Measurements from ENCODE around the gene DDX1. TPM values are rescaled to one million over a fixed set of nuclear protein-coding genes. Genes with fewer than 3 reads are reported as not detected.

The DDX1 gene
- polyA plus RNA-seq, 3 donors: 14.1 to 35.4 (median 30.1) TPM

- H3K79me2 ChIP-seq (ENCODE audit: insufficient read depth, low read length): no peaks in the 10 kb centered on the region
- no peaks in the 10 kb centered on the region for H3K9me3 ChIP-seq (replicated peaks in 1 of 2; ENCODE audit: control insufficient read depth in 1 of 2, insufficient read depth in 1 of 2, low read length in 2 of 2)
- no peak overlapping the region for H3K27ac ChIP-seq (ENCODE audit: low read depth in 1 of 2, low read length in 2 of 2)
- no peak overlapping the region for H3K4me3 ChIP-seq (replicated peaks in 1 of 3; ENCODE audit: low read depth in 2 of 3, low read length in 3 of 3)
- no peak for TF ChIP-seq CTCF (IDR thresholded peaks at IDR 0.05)
- Mint-ChIP-seq H3K27me3 (ENCODE audit: low read depth in 3 of 3) (peaks cover 0 to 3% (median 3%) of the 10 kb centered on the region in 3 donors), H3K36me3 (peaks cover 8 to 9% of the 10 kb centered on the region in 2 donors), H3K9me3 (peaks cover 5 to 15% (median 8%) of the 10 kb centered on the region in 7 donors), H3K27ac (no peak overlapping the region), H3K4me1 (no peaks in the 10 kb centered on the region), H3K4me3 (no peak overlapping the region)
- H3K9ac ChIP-seq (ENCODE audit: insufficient read depth, low read length, poor library complexity, severe bottlenecking): no peak overlapping the region
- no peak overlapping the region for H2AFZ ChIP-seq (ENCODE audit: insufficient read depth, low read depth, low read length, poor library complexity, severe bottlenecking)
- WGBS (ENCODE audit: insufficient coverage): 88% methylated on average over 6 of the region's 9 CpGs
- H3K4me2 ChIP-seq (replicated peaks; ENCODE audit: extremely low read depth, low read length, poor library complexity, severe bottlenecking): no peak overlapping the region
- H3K36me3 ChIP-seq (replicated peaks in 1 of 2; ENCODE audit: control insufficient read depth in 1 of 2, insufficient read depth in 2 of 2, low read length in 2 of 2): no peaks in the 10 kb centered on the region
- H3K27me3 ChIP-seq (ENCODE audit: control insufficient read depth in 2 of 2, insufficient read depth in 2 of 2, low read length in 2 of 2): no peaks in the 10 kb centered on the region
- no peaks in the 10 kb centered on the region for H3K4me1 ChIP-seq (ENCODE audit: control insufficient read depth in 1 of 2, insufficient read depth in 2 of 2, low read length in 2 of 2)
- H4K20me1 ChIP-seq (ENCODE audit: insufficient read depth, low read length): no peaks in the 10 kb centered on the region
- intact Hi-C loops (cut with micrococcal nuclease): no loop called here
- DNase-seq: no peak
Observed at GRCh38 chr2:15645720-15646385, 54.2 kb downstream of the DDX1 start.

GRCh38 chr2:15646661-15647060 lies 55.0 kb downstream of the DDX1 start:
- Histone ChIP-seq H3K9me3 (replicated peaks in 1 of 2; ENCODE audit: control insufficient read depth in 1 of 2, insufficient read depth in 1 of 2, low read length in 2 of 2) (no peaks in the 10 kb centered on the region), H3K4me3 (replicated peaks in 1 of 3; ENCODE audit: low read depth in 2 of 3, low read length in 3 of 3) (no peak overlapping the region), H2AFZ (ENCODE audit: insufficient read depth, low read depth, low read length, poor library complexity, severe bottlenecking) (no peak overlapping the region), H3K27me3 (ENCODE audit: control insufficient read depth in 2 of 2, insufficient read depth in 2 of 2, low read length in 2 of 2) (no peaks in the 10 kb centered on the region), H3K36me3 (replicated peaks in 1 of 2; ENCODE audit: control insufficient read depth in 1 of 2, insufficient read depth in 2 of 2, low read length in 2 of 2) (no peaks in the 10 kb centered on the region), H4K20me1 (ENCODE audit: insufficient read depth, low read length) (no peaks in the 10 kb centered on the region), H3K9ac (ENCODE audit: insufficient read depth, low read length, poor library complexity, severe bottlenecking) (no peak overlapping the region), H3K4me2 (replicated peaks; ENCODE audit: extremely low read depth, low read length, poor library complexity, severe bottlenecking) (no peak overlapping the region), H3K27ac (ENCODE audit: low read depth in 1 of 2, low read length in 2 of 2) (no peak overlapping the region), H3K4me1 (ENCODE audit: control insufficient read depth in 1 of 2, insufficient read depth in 2 of 2, low read length in 2 of 2) (no peaks in the 10 kb centered on the region), H3K79me2 (ENCODE audit: insufficient read depth, low read length) (no peaks in the 10 kb centered on the region)
- Mint-ChIP-seq H3K36me3 (peaks cover under 1 to 2% of the 10 kb centered on the region in 2 donors), H3K27ac (no peak overlapping the region), H3K9me3 (peaks cover 0 to 9% (median 1%) of the 10 kb centered on the region in 7 donors), H3K27me3 (ENCODE audit: low read depth in 3 of 3) (peaks cover 0 to 3% (median 3%) of the 10 kb centered on the region in 3 donors), H3K4me1 (no peaks in the 10 kb centered on the region), H3K4me3 (no peak overlapping the region)
- TF ChIP-seq CTCF (IDR thresholded peaks at IDR 0.05): no peak
- intact Hi-C loops (cut with micrococcal nuclease): no loop called here
- DNase-seq: no peak
- WGBS (ENCODE audit: insufficient coverage): 95% methylated on average over 5 of the region's 6 CpGs
